ENCODE measurements around the gene DEGS1.
A peak's percentile ranks its signal among the peaks of the same experiment; 100 is the strongest.

Gene DEGS1

GRCh38 chr1:224182866-224183590 is at the start of gene DEGS1:
DEGS1 (plus strand) TSS chr1:224183240; CDS start chr1:224183337, 97 bp downstream.
- peak; percentile 25 for DNase-seq (ENCODE audit: extremely low read depth, low read depth)
- TF ChIP-seq CTCF (IDR thresholded peaks at IDR 0.05; ENCODE audit: low read depth, low read length, missing control alignments), result no peak
- peak within 1 kb of the TSS; percentile 81 for H3K4me3 ChIP-seq (replicated peaks; ENCODE audit: low read depth, low read length)

GRCh38 chr1:224133741-224134299 is 49.2 kb upstream of the DEGS1 start:
- no peak for DNase-seq (ENCODE audit: extremely low read depth, low read depth)
- no peak for TF ChIP-seq CTCF (IDR thresholded peaks at IDR 0.05; ENCODE audit: low read depth, low read length, missing control alignments)
- no peak overlapping the region for H3K4me3 ChIP-seq (replicated peaks; ENCODE audit: low read depth, low read length)

GRCh38 chr1:224137518-224137917 is 45.5 kb upstream of the DEGS1 start:
- TF ChIP-seq CTCF (IDR thresholded peaks at IDR 0.05; ENCODE audit: low read depth, low read length, missing control alignments), result no peak
- no peak overlapping the region for H3K4me3 ChIP-seq (replicated peaks; ENCODE audit: low read depth, low read length)
- no peak for DNase-seq (ENCODE audit: extremely low read depth, low read depth)

- no peak for TF ChIP-seq CTCF (IDR thresholded peaks at IDR 0.05; ENCODE audit: low read depth, low read length, missing control alignments)
- no peak overlapping the region for H3K4me3 ChIP-seq (replicated peaks; ENCODE audit: low read depth, low read length)
- no peak for DNase-seq (ENCODE audit: extremely low read depth, low read depth)
These were observed 44.8 kb upstream of the DEGS1 start for GRCh38 chr1:224138198-224138597.

GRCh38 chr1:224141693-224142092 is 41.3 kb upstream of the DEGS1 start:
- no peak for TF ChIP-seq CTCF (IDR thresholded peaks at IDR 0.05; ENCODE audit: low read depth, low read length, missing control alignments)
- no peak overlapping the region for H3K4me3 ChIP-seq (replicated peaks; ENCODE audit: low read depth, low read length)
- no peak for DNase-seq (ENCODE audit: extremely low read depth, low read depth)

DNA sequence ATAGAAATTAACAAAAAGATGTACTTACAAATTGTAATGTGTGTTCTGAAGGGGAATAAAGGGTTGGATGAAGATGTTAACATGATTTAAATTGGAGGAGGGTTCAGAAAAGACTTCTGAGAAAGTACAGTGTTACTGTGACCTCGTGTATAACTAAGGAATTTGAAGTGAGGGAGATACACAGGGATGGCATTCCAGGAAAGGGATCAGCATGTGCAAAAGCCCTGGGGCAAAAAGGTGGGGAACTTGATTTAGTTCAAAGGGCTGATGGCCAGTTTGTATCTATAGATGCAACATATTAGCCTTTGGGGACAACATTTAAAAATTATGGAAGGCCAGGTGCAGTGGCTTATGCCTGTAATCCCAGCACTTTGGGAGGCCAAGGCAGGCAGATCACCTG is 33.3 kb upstream of the DEGS1 start:
- no peak for TF ChIP-seq CTCF (IDR thresholded peaks at IDR 0.05; ENCODE audit: low read depth, low read length, missing control alignments)
- H3K4me3 ChIP-seq (replicated peaks; ENCODE audit: low read depth, low read length), result no peak overlapping the region
- no peak for DNase-seq (ENCODE audit: extremely low read depth, low read depth)

Measured in HFF-Myc (cell line).